ENCODE results near the gene SIRT1.

GRCh38 chr10:67917169-67917568 is 32.7 kb downstream of the SIRT1 start:
- TF ChIP-seq CTCF (IDR thresholded peaks at IDR 0.05 in 2 of 3, conservative IDR thresholded peaks at IDR 0.05 in 1 of 3; ENCODE audit: borderline replicate concordance in 1 of 3, insufficient read depth in 1 of 3, low read depth in 2 of 3, low read length in 2 of 3): no peak
- TF ChIP-seq POLR2AphosphoS5 (IDR thresholded peaks at IDR 0.05; ENCODE audit: low read depth, low read length): no peak
- no peak for TF ChIP-seq EZH2 (IDR thresholded peaks at IDR 0.05)
- no peak for TF ChIP-seq ZFX (IDR thresholded peaks at IDR 0.05)
- TF ChIP-seq CBX3 (IDR thresholded peaks at IDR 0.05; ENCODE audit: low read depth): no peak
- no peak for TF ChIP-seq SIN3A (IDR thresholded peaks at IDR 0.05; ENCODE audit: low read depth)
- TF ChIP-seq POLR2A (IDR thresholded peaks at IDR 0.05; ENCODE audit: borderline replicate concordance, extremely low read depth, insufficient read depth, insufficient read length): no peak
- TF ChIP-seq REST (IDR thresholded peaks at IDR 0.05; ENCODE audit: low read depth): no peak
- TF ChIP-seq EGR1 (IDR thresholded peaks at IDR 0.05; ENCODE audit: low read depth): no peak
- no peak for TF ChIP-seq MAX (IDR thresholded peaks at IDR 0.05)
- no peak for TF ChIP-seq JUND (IDR thresholded peaks at IDR 0.05)
- no peak for TF ChIP-seq ZBTB33 (IDR thresholded peaks at IDR 0.05; ENCODE audit: extremely low read depth, insufficient replicate concordance, low read length)

Measured in HCT116 (cell line).